Neural progenitor cell (in vitro differentiated cells): ENCODE measurements around the gene TP53INP2.

Experiments used
- EZH2phosphoT487 ChIP-seq: fragments of 200-600 bp; sonication (generic); IDR thresholded peaks from 2 replicates; pipeline ENCODE4 v1.6.1; 2017; ENCODE audit warnings: antibody characterized with exemption
- TF ChIP-seq, protein P1 (sequence below): fragments of 200-600 bp; sonication (generic); IDR thresholded peaks from 2 replicates; pipeline ENCODE4 v1.5.1; 2017; ENCODE audit warnings: antibody characterized with exemption, mild to moderate bottlenecking

DNA sequence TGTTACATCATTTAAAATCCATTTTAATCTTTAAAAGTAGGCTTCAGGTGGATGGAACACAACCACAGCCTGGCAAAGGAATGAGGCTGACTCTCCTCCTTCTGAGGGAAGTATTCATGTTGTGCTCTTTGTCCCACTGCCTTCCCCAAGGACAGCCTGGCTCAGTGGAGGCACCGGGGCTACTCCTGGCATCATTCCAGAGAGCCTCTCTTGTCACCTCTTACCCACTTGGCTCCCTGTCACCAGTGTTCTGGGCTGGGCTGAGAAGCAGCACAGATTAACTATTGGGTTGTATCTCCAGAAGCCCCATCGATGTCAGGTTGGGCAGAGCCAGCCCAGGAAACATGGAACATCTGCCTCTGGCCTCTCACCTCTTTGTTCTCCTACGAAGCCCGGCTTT lies 10.7 kb upstream of the TP53INP2 start:
- TF ChIP-seq, protein P1, sequence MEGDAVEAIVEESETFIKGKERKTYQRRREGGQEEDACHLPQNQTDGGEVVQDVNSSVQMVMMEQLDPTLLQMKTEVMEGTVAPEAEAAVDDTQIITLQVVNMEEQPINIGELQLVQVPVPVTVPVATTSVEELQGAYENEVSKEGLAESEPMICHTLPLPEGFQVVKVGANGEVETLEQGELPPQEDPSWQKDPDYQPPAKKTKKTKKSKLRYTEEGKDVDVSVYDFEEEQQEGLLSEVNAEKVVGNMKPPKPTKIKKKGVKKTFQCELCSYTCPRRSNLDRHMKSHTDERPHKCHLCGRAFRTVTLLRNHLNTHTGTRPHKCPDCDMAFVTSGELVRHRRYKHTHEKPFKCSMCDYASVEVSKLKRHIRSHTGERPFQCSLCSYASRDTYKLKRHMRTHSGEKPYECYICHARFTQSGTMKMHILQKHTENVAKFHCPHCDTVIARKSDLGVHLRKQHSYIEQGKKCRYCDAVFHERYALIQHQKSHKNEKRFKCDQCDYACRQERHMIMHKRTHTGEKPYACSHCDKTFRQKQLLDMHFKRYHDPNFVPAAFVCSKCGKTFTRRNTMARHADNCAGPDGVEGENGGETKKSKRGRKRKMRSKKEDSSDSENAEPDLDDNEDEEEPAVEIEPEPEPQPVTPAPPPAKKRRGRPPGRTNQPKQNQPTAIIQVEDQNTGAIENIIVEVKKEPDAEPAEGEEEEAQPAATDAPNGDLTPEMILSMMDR = no peak
- no peak for TF ChIP-seq EZH2phosphoT487
